ENCODE results near the gene KAT2A.
A peak's percentile ranks its signal among the peaks of the same experiment; 100 is the strongest.

Gene KAT2A

DNA sequence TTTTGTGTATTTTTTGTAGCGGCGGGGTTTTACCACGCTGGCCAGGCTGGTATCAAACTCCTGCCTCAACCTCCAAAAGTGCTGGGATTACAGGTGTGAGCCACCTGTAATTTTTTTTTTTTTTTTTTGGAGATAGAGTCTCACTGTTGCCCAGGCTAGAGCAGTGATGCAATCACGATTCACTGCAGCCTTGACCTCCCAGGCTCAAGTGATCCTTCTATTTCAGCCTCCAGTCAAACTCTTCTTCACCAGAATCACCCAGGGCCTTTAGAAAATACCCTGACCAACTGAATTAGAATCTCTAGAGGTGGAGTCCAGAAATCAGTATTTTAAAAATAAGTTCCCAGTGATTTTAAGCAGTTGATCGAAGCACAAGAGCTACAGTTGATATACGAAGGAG, 14.0 kb upstream of the KAT2A start:
- no peak for ATAC-seq

DNA sequence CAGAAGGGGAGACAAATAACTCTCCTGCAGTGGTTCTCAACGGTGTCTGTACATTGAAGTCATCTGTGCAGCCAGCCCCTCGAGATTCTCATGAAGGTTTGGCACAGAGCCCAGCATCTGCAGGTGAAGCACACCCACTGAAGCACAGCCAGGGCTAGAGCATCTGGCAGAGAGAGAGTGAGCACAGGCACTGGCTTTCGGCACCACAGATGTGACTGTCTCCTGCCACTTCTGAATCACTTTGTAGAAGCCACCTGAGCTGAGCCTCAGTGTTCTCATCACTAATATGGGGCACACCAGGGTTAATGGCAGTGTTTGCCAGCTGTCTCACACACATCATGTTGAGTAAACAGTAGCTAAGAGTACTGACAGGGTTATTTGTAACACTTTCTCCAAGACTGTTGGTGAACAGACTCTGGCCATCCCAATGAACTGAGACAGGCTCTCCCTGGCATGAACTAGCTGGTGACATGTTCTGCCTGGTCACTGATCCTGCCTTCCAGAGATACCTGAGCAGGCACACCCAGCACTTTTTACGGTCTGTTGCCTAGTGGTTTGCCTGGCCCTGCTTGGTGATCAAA, 12.4 kb upstream of the KAT2A start:
- ATAC-seq = peak; percentile 78 to 79

DNA sequence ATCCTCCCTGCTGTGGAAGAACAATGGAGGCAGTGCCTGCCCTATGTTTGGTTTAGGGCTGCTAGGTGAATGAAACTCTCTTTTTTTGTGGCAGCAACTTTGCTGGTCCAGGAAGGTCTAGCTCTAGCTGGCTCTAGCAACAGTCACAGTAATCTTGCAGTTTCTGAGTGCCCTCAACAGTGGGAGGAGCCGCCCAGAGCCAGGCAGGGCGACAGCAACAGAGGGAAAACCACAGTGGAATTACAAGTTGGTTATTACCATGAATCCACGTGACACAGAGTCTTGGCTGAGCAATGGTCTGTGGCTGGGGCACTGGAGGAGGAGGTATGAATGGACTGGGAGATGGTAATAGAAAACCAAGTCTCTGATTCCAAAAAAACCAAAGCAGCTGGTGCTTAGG, 11.8 kb upstream of the KAT2A start:
- peak; percentile 53 to 55 for ATAC-seq

DNA sequence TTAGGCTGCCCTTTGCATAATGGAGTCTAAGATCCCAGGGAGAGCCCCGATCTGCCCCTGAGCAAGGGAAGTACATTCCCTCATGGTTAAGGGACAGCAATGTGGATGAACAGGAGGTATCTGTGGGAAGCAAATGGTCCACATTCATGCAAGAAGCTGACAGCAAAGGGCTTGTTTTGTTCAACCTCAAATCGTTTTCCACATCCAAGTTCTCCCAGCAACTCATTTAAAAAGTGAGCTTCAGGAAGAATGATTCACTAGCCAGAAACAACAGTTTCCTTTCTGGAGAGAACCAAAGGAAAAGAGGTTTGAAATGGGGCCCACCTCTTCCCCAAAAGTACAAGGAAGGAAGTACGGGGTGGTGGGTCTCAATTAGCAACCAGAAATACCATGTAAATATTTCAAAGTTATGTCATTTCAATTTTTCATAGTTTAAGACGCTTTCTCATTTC, 10.8 kb upstream of the KAT2A start:
- ATAC-seq = no peak

DNA sequence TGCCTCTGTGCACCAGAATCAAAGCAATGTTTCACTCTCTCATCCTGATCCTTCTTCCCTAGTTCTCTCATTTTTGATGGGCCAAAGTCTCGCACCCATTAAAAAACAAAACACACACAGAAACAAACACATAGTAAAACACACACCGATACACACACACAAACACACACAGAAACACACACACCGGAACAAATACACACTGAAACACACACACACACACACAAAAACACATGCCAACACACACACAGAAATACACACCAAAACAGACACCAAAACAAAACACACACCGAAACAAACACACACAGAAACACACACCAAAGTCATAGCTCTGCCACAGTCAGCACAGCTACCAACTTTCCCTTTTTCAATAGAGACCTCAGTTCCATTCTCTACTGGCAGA, 10.1 kb upstream of the KAT2A start:
- no peak for ATAC-seq

DNA sequence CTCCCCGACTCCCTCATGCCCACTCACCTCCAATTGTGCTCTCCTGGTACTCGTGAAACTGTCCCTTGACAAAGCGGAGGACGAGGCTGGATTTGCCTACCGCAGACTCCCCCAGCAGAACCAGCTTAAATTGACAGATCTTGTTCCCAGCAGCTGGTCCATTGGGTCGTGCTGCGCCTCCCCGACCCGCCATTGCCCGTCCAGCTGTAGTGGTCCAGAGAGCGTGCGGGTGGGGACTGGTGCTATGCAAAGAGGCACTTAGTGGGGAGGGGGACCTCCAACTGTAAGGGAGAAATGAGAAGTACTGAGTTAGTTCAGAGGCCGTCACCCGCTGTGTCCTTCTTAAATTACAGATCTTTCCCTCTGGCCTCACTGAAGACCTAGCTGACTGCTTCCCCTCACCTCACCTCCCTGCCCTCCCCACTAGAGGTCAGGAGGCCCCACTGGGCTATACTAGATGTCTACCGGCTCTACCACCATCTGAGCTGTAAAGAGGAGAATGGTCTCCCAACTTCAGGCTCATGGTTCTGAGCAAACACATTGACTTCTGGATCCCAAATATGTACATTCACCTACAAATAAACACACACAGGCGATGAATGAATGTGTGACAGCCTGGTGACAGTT, 9.3 kb upstream of the KAT2A start:
- ATAC-seq = no peak

DNA sequence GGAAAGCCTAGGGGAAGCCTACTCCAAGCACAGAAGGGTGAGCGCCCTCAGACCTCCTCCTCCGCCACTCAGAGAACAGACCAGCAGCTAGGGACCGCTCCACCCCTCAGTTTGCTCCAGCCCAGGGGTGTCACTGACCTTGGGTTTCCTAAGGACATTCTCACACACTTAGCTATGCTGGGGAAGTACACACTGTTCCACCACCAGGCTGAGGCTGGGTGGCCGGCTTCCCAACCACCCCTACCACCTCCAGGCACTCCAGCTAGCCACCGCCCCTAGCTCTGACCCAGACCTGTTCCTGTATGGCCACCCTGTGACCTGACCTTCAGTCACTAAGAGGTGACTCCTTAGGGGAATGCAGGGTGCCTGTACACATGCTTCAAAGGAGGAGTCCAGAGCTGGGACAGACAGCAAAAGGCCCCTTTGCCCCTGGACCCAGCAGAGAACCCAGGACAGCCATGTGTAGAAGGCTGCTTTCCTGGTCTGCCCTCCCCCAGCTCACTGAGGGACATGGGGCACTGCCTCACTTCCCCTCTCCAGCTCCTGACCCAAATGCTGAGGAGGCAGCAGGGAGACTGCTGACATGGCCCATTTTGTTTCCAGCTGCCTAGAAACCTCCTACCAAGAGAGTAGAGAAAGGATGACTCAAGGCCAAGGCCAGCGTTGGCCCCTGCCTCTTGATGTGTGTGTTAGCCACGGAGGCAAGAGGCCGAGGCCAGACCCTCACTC, 8.1 kb upstream of the KAT2A start:
- ATAC-seq = no peak

DNA sequence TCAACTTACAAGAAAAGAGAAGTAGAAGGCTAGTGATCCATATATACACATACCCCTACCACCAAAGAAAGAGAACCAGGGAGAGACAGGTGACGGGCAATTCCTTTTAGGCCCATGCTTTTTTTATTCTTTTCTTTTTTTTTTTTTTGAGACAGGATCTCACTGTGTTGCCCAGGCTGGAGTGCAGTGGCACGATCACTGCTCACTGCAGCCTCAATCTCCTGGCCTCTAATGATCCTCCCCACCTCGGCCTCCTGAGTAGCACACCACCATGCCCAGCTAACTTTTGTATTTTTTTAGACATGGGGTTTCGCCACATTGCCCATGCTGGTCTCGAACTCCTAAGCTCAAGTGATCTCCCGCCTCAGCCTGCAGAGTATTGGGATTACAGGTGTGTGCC, 6.2 kb upstream of the KAT2A start:
- no peak for ATAC-seq

DNA sequence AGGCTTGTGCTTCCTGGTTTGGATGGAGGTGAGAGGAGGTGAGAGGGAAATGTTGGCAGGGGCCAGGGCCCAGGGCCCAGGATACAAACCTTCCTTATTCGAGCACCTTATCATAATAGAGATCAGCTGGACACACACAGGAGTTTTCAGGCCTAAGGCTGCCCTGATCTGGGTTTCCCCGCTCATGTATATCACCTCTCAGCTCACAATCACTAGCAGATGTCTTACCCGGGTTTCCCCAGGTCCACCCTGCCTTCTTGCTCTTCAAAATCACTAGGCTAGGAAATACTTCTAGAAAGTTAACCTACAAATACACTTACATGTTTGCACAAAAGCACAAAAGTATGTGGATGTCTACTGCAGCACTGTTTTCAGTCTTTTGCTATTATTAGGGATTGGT, 5.7 kb upstream of the KAT2A start:
- no peak for ATAC-seq

DNA sequence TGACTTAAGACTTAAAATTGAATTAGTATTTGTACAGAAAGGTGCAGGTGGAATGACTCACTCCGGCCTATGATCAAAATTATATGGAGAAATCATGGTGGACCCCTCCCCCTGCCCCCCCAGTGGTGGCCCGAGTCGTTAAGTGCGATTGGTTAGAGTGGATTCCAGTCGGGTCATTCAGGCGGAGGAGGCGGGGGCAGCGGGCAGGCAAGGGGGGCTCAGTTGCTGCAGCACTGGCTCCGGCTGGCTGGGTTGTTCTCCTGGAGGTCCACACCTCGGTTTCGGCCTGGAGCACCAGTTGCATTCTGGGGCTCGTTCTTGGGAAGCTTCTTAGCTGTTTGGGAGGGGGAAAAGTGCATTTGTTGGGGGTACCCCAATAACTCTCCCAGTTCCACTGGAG, 4.4 kb upstream of the KAT2A start:
- no peak for ATAC-seq

DNA sequence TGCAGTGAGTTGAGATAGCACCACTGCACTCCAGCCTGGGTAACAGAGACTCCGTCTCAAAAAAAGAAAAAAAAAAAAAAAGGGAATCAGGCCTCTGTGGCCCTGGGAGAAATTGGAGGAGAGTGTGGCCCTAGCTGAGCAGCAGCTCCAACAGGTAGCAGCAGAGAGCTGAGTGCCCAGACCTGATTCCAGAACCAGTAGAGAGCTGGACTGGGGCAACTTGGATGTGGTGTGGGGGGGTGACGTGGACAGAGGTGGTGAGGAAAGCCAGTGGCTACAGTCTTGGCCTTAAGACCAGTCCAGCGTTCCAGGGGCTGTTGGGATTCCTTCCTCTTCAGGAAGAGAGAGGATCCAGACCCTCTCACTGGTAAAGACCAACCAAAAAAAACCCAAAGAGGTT, 3.1 kb upstream of the KAT2A start:
- no peak for ATAC-seq

DNA sequence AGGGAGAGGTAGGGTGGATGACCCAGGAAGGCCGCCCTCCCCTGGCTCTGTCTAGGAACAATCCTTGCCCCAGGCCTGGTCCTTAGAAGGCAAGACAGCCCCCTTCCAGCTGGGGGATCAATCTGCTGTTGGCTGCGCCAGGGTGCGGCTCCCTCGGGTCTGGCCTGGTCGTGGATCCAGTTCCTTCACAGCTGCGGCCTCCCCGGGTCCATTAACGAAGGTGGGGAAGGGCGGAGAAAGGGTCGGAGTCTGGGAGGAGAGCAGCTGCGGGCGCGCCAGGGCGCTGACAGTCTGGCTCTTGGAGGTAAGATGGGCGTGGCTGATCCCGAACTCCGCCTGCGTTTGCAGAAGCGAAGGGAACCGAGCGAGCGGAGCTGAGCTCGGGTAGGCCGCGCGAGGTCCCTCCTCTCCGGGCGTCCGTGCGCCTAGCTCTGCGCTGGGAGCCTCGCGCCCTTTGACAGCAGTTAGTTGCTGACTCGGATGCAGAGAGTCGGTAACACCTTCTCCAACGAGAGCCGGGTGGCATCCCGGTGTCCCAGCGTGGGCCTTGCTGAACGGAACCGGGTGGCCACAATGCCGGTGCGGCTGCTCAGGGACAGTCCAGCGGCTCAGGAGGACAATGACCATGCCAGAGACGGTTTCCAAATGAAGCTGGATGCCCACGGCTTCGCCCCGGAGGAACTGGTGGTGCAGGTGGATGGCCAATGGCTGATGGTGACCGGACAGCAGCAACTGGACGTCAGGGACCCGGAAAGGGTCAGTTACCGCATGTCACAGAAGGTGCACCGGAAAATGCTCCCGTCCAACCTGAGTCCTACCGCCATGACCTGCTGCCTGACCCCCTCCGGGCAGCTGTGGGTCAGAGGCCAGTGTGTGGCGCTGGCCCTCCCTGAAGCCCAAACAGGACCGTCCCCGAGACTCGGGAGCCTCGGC, 1.5 kb upstream of the KAT2A start, which contains the start of gene HSPB9:
TSS of gene HSPB9 (plus strand) at position 434 of the 933 bp plus-strand sequence. CDS start at position 481, 47 bp downstream.
- no peak for ATAC-seq

DNA sequence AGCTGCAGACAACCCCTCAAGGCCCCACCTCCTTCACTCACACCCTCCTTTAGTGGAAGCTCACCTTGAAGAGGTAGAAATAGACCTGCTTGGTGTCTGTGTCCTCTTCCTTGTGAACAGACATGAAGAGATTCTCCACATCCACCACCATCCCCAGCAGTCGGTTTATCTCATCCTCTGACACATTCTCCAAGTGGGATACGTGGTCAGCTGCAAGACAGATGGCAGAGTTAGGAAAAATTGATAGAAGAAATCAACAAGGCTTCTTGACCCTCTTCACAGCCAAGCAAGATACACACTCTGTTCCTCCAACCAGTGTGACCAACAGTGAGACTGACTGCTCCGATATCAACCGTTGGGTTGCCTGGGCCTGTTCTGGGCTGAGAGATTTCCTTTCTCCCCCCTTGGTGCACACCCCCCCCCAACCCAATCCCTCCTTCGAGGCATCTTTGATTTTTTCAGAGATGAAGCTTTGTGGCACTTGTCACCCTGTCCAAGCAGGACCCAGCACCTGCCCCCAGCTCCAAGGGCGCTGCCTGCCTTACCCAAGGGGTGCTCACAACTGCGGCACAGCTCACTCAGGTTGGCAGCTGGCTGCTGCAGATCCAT, 902 bp downstream of the KAT2A start:
- no peak for ATAC-seq

DNA sequence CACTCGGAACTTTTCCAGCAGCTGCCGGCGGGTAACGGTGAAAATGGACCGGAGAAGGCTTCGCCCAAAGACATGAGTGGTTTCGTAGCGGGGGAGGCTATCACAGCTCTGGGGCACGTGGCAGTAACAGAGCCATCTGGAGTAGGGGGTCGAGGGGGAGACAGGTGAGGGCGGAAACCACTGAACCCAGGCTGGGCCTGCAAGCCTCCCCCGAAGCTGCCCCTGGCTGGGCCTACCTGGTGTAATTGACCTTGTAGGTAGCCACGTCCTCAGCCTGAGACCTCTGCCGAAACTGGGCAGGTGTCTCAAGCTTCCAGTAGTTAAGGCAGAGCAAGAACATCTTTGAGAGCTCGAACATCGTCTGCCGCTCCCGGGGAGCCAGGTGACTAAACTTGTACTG, 1.9 kb downstream of the KAT2A start:
- ATAC-seq = no peak

DNA sequence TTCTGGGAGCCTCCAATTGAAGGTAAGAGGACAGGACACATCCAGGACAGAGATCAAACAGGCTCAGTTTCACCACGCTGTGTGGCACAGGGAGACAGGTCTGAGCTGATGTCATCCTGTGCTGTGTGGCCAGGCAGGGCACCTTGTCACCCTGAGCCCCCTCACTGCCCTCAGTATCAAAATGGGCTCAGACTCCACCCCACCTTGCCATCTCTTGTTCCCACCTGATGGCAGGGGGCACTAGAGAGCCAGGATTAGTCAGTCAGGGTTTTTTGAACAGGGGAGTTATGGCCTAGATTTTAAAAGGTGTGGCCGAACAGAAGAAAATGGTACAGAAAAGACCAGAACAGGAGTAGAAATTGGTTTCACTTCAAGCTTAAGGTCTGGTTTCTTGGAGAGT, 2.6 kb downstream of the KAT2A start:
- ATAC-seq = peak; percentile 21 to 27

DNA sequence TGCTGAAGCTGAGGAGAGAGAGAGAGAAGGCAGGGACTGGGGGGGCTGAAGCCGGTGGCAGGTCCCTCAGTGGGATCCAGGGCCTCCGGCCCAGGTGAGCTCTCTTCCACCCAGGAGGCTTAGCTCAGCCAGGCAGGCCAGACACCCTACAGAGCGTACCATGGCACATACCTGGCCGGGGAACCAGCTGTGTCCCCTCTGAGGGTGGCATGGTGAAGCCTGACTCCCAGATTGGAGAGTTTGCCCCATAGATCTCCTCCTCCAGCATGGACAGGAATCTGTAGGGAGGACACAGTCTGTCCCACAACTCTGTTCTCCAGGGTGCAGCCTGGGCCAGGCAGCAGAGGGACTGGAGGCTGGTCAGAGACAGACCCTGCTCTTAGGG, 3.0 kb downstream of the KAT2A start:
- ATAC-seq = no peak

DNA sequence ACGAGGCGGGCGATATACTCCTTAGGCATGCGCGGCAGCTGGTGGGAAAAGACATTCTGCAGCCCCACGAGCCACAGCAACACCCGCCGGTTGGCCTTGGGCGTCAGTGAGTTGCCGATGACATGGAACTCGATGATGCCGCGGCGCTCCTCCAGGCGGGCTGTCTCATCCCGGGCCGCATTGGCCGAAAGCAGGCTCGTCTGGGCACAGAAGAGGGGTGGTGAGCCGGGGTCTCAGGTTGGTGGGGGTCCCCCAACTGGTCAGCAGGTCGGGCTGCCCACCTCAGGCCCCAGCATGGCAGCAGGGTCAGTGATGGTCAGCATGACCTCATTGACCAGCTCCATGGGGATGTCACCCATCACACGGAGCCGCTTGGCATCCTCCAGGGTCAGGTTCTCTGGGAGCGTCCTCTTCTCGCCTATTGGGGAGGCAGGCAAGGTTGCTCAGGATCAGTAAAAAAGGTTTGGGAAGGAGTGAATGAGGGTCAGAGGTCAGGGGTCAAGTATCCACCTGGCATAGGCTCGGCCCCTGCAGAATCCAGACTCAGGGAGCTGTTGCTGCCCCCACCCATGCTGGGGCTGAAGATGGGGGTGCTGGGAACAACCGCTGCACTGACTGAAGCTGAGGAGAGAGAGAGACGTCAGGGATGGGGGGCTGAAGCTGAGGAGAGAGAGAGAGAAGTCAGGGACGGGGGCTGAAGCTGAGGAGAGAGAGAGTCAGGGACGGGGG, 3.6 kb downstream of the KAT2A start:
- ATAC-seq = no peak

DNA sequence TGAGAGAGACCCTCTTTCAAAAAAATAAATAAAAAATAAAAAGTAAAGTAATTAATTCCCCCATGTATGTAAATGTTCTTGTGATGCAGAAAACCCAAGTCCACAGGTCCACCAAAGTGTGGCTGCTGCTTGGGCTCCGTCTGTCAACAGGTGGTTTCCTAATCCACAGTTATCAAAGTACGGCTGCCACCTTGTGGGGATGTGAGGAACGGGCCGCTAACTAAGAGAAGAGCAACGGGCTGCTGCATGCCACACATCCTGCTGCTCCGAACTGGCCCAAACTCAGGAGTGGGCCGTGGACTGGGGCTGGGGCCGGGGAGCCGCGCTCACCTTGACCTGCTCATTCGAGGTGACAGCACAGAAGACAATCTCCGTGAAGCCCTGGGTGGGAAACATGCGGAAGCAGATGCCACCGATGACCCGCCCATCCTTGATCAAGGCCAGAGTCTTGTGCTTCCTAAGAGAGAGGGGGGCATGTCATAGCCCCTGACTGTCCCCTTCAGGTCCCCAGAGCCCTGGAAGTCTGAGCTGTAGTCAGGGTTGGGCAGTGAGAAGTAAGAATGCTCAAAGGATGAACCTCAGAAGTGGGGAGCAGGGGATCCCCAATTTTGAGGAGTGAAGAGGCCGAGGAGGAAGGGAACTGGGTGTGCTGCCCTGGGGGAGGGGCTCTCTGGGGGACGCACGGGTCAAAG, 4.3 kb downstream of the KAT2A start:
- peak; percentile 25 to 30 for ATAC-seq

DNA sequence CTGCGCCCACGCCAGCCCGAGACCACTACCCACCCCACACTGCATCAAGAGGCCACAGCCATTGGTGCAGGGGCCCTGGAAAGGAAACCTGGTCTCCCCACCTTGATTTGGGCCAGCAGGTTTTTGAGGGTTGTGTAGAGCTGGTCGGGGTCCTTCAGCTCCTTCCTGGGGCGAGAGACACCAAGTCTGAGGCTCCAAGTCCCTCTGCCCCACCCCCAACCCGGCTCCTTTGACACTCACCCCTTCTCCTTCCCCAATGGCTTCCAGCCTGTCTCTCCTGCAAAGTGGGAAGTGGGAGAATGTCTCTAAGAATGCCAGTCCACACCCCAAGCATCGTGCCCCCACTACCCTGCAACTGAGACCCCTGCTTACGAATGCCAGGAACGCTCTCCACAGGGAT, 7.0 kb downstream of the KAT2A start:
- no peak for ATAC-seq

DNA sequence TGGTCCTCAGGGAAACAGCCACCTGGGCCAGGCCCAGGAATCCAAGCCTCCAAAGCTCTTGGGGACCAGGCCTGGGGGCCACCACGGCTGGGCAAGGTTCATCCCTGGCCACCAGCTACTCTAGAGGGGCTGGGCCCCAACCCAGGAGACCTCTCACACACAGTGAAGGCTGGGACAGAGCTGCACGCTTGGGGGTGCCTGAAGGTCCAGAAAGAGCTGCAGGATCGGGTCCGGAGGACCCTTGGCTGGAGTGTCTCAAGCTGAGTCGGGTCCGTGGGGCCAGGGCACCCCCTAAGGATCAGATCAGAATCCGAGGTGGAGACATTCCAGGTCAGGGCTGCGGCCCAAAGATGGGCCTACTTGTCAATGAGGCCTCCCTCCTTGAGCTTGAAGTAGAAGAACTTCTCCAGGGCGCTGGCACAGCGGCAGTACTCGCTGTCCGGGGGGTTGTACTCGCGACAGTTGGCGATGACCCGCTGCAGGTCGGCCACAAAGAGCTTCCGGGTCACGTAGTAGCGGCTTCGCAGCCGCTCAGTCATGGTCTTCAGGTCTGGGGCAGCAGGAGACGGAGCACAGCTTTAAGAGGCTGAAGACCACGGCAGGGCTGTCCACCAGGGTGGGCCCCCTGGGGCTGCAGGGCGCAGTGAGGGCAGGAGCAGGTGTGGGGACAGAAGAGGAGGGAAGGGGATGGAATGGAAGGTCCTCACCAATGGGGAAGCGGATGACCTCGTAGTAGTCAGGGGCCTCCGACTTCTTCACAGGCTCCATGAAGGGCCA, 7.7 kb downstream of the KAT2A start:
- no peak for ATAC-seq

All from activated CD4-positive, CD25-positive, alpha-beta regulatory T cell treated with anti-CD3 and anti-CD28 coated beads, Interleukin-2, amount 50 U/mL, for 24 hours (primary cell).